G401 (cell line): Measurements from ENCODE around the gene FAM234B. TPM values are rescaled to one million over a fixed set of nuclear protein-coding genes. Genes with fewer than 3 reads are reported as not detected.
A peak's percentile ranks its signal among the peaks of the same experiment; 100 is the strongest.

ENCODE experiments used
- DNase-seq: peaks from one replicate; pipeline ENCODE4 v3.0.0-alpha.2; 2015; ENCODE audit warnings: low spot score
- in situ Hi-C: cut with HindIII; loops from 2 replicates; pipeline ENCODE4 v1.10.0; 2016; ENCODE audit warnings: low sequenced_read_pairs, mixed read lengths
- total RNA-seq: library from RNA; depleted of rRNA; stranded (reverse); fragments of >200 nt; shearing (Covaris generic); gene quantifications from 2 replicates; pipeline ENCODE4 v1.2.3, GENCODE V29; 2014

FAM234B gene
- total RNA-seq, 1 experiment from 2014 or later, result 59.4 TPM

- DNase-seq, result peak; percentile 74
- in situ Hi-C loops, result no loop called here
These were observed 56.9 kb downstream of the FAM234B start for GRCh38 chr12:13100882-13101769.

- peak; percentile 70 for DNase-seq
- in situ Hi-C loops, result no loop called here
These were observed 57.7 kb downstream of the FAM234B start for GRCh38 chr12:13101821-13102375.

- in situ Hi-C loops, result no loop called here
- DNase-seq, result peak; percentile 87
These were observed 58.4 kb downstream of the FAM234B start for GRCh38 chr12:13102461-13103195.

GRCh38 chr12:13103391-13104033 is 59.3 kb downstream of the FAM234B start, which contains the start of gene GSG1:
TSS of gene GSG1 (minus strand) at chr12:13103667. CDS start at chr12:13103512, 155 bp downstream.
- in situ Hi-C loops, result no loop called here
- no peak for DNase-seq

GRCh38 chr12:13104409-13104808 is 60.2 kb downstream of the FAM234B start:
- in situ Hi-C loops, result no loop called here
- no peak for DNase-seq

GRCh38 chr12:13105781-13106180 is 61.6 kb downstream of the FAM234B start:
- in situ Hi-C loops, result no loop called here

GRCh38 chr12:13106666-13107065 is 62.5 kb downstream of the FAM234B start:
- in situ Hi-C loops, result no loop called here
- no peak for DNase-seq

More at GRCh38 chr12:13105781-13106180, 61.6 kb downstream of the FAM234B start:
- no peak for DNase-seq

- in situ Hi-C loops, result no loop called here
- no peak for DNase-seq
These were observed 68.8 kb downstream of the FAM234B start for GRCh38 chr12:13112968-13113367.

GRCh38 chr12:13114251-13115052 is 70.3 kb downstream of the FAM234B start:
- in situ Hi-C loops, result no loop called here
- DNase-seq, result peak; percentile 71

GRCh38 chr12:13116259-13116658 is 72.1 kb downstream of the FAM234B start:
- in situ Hi-C loops, result no loop called here
- DNase-seq, result no peak

GRCh38 chr12:13117029-13117428 is 72.8 kb downstream of the FAM234B start:
- in situ Hi-C loops, result no loop called here
- no peak for DNase-seq

GRCh38 chr12:13119826-13120225 is 75.6 kb downstream of the FAM234B start:
- in situ Hi-C loops, result no loop called here
- no peak for DNase-seq

- in situ Hi-C loops, result no loop called here
- no peak for DNase-seq
These were observed 76.2 kb downstream of the FAM234B start for GRCh38 chr12:13120413-13120812.

GRCh38 chr12:13121568-13121967 is 77.4 kb downstream of the FAM234B start:
- in situ Hi-C loops, result no loop called here
- no peak for DNase-seq

GRCh38 chr12:13124656-13125505 is 80.7 kb downstream of the FAM234B start:
- in situ Hi-C loops, result no loop called here
- peak; percentile 68 for DNase-seq

GRCh38 chr12:13125996-13126395 is 81.8 kb downstream of the FAM234B start:
- DNase-seq, result no peak
- in situ Hi-C loops, result no loop called here

- in situ Hi-C loops, result no loop called here
- no peak for DNase-seq
These were observed 82.3 kb downstream of the FAM234B start for GRCh38 chr12:13126494-13126893.

- in situ Hi-C loops, result no loop called here
- DNase-seq, result no peak
These were observed 83.3 kb downstream of the FAM234B start for GRCh38 chr12:13127444-13127843.
